HG02623 (cell line): ENCODE measurements around the gene GK.
A peak's percentile ranks its signal among the peaks of the same experiment; 100 is the strongest.
"Not testable (repeated sequence)": the region's sequence is repeated elsewhere in the genome, so short reads cannot be mapped to it uniquely, and the experiment has no call there.

Source experiments
- ATAC-seq: cut with Tn5 transposase; IDR thresholded peaks from one replicate; pipeline ENCODE4 v1.9.1; 2021; ENCODE audit warnings: moderate library complexity; ENCODE audit not compliant: unreplicated experiment

GK gene

GRCh38 chrX:30693999-30694650, 40.9 kb downstream of the GK start:
- no peak for ATAC-seq

- no peak for ATAC-seq
Measured at GRCh38 chrX:30702736-30703135, 49.5 kb downstream of the GK start.

- ATAC-seq = no peak
Measured at GRCh38 chrX:30706216-30706775, 53.1 kb downstream of the GK start.

- no peak for ATAC-seq
Measured at GRCh38 chrX:30712214-30712613, 59.0 kb downstream of the GK start.

- peak; percentile 94 for ATAC-seq
Measured at GRCh38 chrX:30713061-30713525, 59.9 kb downstream of the GK start.

- ATAC-seq = no peak
Measured at GRCh38 chrX:30714138-30714537, 60.9 kb downstream of the GK start.

GRCh38 chrX:30715976-30716375, 62.8 kb downstream of the GK start:
- ATAC-seq = no peak

- no peak for ATAC-seq
Measured at GRCh38 chrX:30733852-30734660, 80.8 kb downstream of the GK start.

- ATAC-seq = no peak
Measured at GRCh38 chrX:30734782-30735181, 81.6 kb downstream of the GK start.

GRCh38 chrX:30735839-30736238, 82.6 kb downstream of the GK start:
- ATAC-seq = no peak

- ATAC-seq = no peak
Measured at GRCh38 chrX:30741545-30741944, 88.3 kb downstream of the GK start.

GRCh38 chrX:30748342-30748960, 95.2 kb downstream of the GK start:
- ATAC-seq = no peak

GRCh38 chrX:30751497-30751896, 98.3 kb downstream of the GK start:
- no peak for ATAC-seq

GRCh38 chrX:30762755-30763154, 109.5 kb downstream of the GK start:
- no peak for ATAC-seq

GRCh38 chrX:30773764-30774163, 120.5 kb downstream of the GK start:
- not testable (repeated sequence) for ATAC-seq

- ATAC-seq = no peak
Measured at GRCh38 chrX:30777575-30777974, 124.4 kb downstream of the GK start.

GRCh38 chrX:30779453-30780030, 126.3 kb downstream of the GK start:
- no peak for ATAC-seq
